GM08714 (cell line): Measurements from ENCODE around the gene TMEM182.

Experiments used
- H3K4me3 ChIP-seq: fragments of 200-500 bp; sonication (Bioruptor generic); 2 replicates; pipeline ENCODE4 v1.5.1; 2014; ENCODE audit warnings: mild to moderate bottlenecking, low read length, inconsistent platforms
- ZNF274 ChIP-seq: IDR thresholded peaks from 2 replicates; pipeline ENCODE4 v1.6.1; 2012; ENCODE audit warnings: mild to moderate bottlenecking, low read depth, low read length

Gene TMEM182

GRCh38 chr2:102748107-102748506, 13.7 kb upstream of the TMEM182 start:
- no peak for TF ChIP-seq ZNF274
- H3K4me3 ChIP-seq = no peak overlapping the region

GRCh38 chr2:102749938-102750337, 11.9 kb upstream of the TMEM182 start:
- TF ChIP-seq ZNF274 = no peak

GRCh38 chr2:102753563-102754159, 8.2 kb upstream of the TMEM182 start:
- no peak overlapping the region for H3K4me3 ChIP-seq
- no peak for TF ChIP-seq ZNF274

More at GRCh38 chr2:102749938-102750337, 11.9 kb upstream of the TMEM182 start:
- no peak overlapping the region for H3K4me3 ChIP-seq

GRCh38 chr2:102754456-102755145, 7.2 kb upstream of the TMEM182 start:
- no peak overlapping the region for H3K4me3 ChIP-seq

DNA sequence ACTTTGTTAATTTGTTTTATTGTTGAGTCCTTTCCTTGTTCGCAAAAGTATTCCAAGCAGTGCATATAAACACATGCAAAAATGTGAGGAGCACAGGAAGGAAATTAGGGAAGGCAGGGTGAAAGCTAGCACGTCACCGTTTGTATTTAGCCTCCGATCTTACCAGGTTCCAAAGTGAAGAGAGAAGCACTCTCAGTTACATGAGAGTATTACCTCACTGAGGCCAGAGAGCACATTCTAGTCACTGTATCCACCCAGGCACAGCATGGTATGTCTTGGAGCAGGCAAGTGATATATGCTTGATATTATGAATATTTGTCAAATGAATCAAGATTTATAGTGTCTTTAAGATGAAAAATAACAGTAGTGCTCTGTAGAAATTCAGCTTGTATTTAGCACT, 6.5 kb upstream of the TMEM182 start:
- TF ChIP-seq ZNF274 = no peak
- H3K4me3 ChIP-seq = no peak overlapping the region

More at GRCh38 chr2:102754456-102755145, 7.2 kb upstream of the TMEM182 start:
- TF ChIP-seq ZNF274 = no peak

DNA sequence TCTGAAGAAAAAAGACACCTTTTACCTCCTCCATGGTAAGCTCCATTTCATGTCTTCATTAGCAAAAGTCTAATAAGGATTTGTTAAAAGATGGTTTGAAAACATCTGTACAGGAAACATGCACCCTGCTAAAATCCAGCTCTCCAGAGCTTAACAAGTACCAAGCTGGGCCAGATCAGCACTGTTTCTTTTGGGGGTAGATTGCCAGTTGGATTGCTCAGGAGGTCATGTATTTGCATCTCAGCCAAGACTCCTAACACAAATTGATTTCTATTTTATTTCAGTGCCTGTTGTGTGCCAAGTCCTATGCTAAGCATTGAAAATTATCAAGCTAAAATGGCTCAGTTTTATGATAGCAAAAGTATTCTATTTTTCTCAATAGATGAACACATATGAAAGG, 3.4 kb upstream of the TMEM182 start:
- TF ChIP-seq ZNF274 = no peak
- H3K4me3 ChIP-seq = no peak overlapping the region

GRCh38 chr2:102764083-102764482, 2.3 kb downstream of the TMEM182 start:
- no peak for TF ChIP-seq ZNF274
- H3K4me3 ChIP-seq = no peak overlapping the region

GRCh38 chr2:102765061-102765460, 3.2 kb downstream of the TMEM182 start:
- H3K4me3 ChIP-seq = no peak overlapping the region
- no peak for TF ChIP-seq ZNF274

DNA sequence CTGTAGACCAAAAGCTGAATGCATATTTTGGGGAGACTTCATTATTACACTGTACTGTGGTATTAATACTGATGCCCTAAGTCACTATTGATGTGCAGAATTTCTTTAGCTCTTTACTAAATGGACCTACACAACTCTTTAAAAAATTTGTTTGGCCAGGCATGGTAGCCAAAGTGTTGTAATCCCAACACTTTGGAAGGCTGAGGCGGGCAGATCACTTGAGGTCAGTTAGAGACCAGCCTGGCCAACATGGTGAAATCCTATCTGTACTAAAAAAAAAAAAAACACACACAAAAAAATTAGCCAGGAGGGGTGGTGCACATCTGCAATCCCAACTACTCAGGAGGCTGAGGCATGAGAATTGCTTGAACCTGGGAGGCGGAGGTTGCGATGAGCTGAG, 6.4 kb downstream of the TMEM182 start:
- H3K4me3 ChIP-seq = no peak overlapping the region
- TF ChIP-seq ZNF274 = no peak

DNA sequence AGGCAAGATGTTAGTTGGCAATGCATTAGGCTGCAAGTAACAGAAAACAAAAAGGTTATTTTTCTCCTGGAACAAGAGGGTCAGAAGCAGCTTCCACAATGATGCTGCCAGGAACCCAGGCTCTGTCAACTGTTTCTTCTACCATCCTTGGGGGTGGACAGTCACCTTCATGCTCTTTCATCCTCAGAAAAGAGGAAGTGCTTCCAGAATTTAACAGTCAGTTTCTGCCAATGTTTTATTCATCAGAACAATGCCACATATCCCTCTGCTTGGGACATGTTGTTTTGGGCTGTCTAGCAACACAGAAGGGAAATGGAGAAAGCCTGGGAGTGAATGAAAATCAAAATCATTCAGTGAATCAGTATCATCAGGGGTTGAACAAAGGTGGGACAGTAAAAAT, 7.1 kb downstream of the TMEM182 start:
- H3K4me3 ChIP-seq = no peak overlapping the region
- TF ChIP-seq ZNF274 = no peak

DNA sequence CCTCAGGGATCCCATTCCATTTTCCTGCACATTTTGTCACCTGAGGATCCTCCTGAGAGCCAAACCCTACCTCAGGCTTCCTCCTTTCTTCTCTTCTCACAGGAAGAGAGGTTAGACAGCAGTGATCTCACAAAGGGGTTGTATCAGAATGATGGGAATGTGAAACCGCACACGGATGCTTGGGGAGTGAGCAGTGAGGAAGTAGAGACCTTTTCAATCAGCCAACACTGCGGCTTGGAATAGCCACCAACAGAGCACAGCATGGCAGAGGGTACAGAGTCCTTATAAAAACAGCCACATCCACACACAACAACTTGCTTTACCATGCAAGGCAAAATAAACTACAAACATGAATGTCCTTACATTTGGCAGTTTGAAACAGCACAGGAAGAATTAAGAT, 8.7 kb downstream of the TMEM182 start:
- no peak for TF ChIP-seq ZNF274

GRCh38 chr2:102771114-102771513, 9.3 kb downstream of the TMEM182 start:
- no peak overlapping the region for H3K4me3 ChIP-seq
- no peak for TF ChIP-seq ZNF274

More for the DNA sequence above, 8.7 kb downstream of the TMEM182 start:
- H3K4me3 ChIP-seq = no peak overlapping the region

DNA sequence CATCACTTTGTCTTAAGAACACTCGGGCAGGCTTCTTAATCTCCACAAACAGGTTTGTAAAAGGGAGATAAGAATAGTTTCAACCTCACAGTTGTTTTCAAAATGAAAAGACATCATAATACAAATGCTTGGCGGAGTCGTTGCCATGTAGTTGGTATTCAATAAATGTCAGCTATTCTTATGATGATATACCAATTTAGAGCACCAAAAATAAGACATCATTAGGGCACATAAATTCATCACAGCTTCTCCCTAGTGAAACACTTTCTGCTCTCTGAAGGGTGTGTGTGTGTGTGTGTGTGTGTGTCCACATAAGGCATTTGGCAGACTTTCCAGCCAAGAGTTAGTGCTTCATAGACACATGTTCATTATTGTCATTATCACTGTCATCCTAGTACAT, 10.8 kb downstream of the TMEM182 start:
- no peak for TF ChIP-seq ZNF274
- no peak overlapping the region for H3K4me3 ChIP-seq

GRCh38 chr2:102773149-102773705, 11.4 kb downstream of the TMEM182 start:
- no peak for TF ChIP-seq ZNF274
- no peak overlapping the region for H3K4me3 ChIP-seq

DNA sequence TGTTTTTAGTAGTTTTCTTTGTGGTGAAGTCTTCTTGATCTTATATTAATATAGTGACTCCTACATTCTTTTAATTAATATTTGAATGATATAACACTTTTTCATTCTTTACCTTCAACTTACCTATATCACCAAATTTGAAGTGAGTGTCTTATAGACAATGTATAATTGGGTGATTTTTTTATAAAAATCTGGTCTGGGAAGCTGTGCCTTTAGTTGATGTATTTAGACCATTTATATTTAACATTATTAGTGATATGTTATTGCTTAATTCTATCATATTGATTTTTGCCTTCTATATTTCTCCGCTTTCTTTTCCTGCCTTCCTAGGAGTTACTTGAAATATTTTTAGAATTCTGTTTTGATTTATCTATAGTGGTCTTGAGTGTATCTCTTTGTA, 16.4 kb downstream of the TMEM182 start:
- no peak for TF ChIP-seq ZNF274
- H3K4me3 ChIP-seq = no peak overlapping the region

GRCh38 chr2:102780467-102780866, 18.6 kb downstream of the TMEM182 start:
- no peak for TF ChIP-seq ZNF274
- H3K4me3 ChIP-seq = no peak overlapping the region
